Stimulated activated CD8-positive, alpha-beta memory T cell treated with anti-CD3 and anti-CD28 coated beads, Interleukin-7, amount 100 ng/mL, for 24 hours (primary cell): ENCODE data around the gene MMP12.

Experiments
- DNase-seq: peaks from one replicate; pipeline ENCODE4 v3.0.0-alpha.2; 2020; ENCODE audit warnings: low read depth

MMP12 gene

DNA sequence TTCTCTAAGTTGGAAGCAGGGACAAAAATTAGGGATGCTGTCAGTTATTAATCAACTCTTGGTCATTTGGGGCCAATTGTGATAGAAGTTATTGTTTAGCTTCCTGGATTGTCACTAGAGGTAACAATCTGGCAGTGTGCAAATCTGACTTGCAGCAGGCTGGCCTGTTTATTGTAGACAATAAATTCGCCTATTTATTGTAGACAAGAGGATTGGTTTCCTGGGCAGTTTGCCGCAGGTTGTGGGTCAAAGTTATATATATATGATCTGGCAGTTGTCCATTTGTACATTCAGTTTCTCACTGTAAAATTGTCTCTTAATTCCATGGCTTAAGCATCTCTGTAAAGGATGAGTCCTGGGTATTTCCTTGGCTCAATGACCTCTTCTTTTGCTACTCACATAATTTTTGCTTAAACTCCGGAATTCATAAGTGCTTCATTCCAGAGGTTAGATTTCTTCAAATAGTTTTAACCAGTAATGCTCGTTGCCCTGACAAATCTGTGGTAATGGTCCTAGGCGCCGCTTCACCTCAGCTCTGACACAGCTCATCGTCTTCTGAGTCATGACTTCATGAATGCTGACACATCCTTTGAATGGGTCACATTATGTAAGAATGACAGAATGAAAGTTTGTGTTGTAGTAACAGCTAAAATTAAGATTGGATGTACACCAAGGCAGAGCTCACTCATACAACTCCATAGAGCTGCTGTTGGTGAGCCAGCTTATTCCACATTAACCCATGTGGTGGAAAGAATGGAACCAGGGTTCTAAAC lies 23.6 kb downstream of the MMP12 start:
- no peak for DNase-seq

DNA sequence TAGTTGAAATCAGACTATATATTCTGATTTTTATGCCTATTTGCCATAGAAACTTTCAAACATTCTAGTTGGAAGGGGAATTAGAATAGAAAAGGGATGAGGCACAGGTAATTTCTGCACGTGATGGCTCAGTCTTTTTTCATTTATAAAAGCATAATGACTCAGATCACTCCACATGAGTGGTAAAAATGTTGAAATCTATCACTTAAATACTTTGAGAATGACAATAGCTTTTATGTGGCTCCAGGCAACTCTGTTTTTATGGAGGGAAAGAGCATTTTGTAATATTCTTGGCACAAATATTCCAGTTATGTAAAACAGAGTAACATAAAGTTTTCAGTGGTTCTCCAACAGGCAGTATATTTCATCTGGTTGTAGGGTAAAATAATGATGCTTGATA lies 25.5 kb downstream of the MMP12 start:
- DNase-seq: no peak

DNA sequence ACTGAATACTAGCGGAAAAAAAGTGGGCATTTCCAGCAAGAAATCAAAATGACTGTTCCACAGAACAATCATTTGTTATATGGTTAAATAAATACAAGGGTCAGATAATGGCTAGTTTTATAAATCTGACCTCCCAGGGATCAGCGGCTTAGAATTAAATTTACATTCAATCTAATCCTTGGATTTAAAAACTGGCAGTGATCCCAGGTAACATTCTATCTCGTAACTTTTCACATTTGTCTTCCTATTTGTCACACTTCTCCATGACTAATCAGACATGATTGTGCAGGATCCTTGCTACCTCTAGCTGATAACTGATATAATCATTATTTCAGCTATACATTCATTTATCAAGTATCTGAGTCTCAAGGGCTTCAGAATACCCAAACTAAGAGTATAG lies 28.5 kb downstream of the MMP12 start:
- DNase-seq: no peak

DNA sequence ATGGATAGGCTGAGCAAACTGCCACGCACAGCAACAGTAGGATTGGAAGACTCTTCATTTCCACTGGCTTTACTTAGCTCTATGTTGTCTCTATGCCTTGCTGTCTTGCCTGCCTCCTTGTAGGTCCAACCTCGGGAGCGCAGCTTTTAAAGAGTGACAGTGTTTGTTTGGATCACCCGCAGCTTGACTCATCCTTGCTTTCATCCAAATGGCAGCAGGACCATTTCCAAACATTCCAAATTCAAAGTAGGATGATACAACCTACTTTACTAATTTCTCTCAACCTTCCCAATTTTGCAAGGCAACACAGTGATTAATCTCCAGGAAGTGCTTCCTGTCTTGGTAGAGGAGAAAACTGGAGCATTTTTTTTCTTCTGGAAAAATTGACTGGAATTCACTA lies 31.3 kb downstream of the MMP12 start, which contains the start of gene MMP3:
Gene MMP3, minus strand, starts transcription at position 121 of the 400 bp plus-strand sequence. Its CDS starts 63 bp downstream, at position 58.
- DNase-seq: no peak

DNA sequence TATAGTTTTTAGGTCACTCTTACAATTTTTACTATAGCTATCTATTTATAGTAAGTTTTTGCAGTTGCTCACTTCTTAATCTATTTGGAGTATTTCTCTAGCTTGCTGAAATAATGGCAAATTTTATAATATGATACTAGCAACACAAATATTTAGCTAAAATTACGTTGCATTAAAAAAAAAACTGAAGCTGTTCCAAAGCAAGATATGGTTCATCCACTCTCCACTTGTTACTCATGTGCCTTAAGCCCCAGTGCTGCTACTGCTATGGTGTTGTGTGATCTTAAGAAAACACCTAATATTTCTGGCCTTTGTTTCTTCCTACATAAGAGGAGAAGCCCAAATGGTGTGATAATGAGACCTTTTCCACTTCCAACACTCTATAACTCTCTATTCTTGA lies 31.9 kb downstream of the MMP12 start:
- DNase-seq: no peak

DNA sequence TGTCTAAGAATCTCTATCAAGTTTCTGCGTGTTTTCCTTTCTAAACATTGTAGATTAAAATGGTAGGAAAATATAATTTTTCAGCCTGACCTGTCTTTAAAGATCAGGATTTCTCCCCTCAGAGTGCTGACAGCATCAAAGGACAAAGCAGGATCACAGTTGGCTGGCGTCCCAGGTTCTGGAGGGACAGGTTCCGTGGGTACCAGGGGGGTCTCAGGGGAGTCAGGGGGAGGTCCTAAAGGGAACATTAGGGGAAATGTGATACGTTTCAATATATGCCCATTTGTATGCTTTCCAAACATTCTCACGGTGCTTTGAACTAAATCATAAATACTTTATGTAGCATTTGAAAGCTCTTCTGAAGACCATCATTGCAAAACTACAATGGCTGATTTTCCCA lies 34.8 kb downstream of the MMP12 start:
- DNase-seq: no peak

DNA sequence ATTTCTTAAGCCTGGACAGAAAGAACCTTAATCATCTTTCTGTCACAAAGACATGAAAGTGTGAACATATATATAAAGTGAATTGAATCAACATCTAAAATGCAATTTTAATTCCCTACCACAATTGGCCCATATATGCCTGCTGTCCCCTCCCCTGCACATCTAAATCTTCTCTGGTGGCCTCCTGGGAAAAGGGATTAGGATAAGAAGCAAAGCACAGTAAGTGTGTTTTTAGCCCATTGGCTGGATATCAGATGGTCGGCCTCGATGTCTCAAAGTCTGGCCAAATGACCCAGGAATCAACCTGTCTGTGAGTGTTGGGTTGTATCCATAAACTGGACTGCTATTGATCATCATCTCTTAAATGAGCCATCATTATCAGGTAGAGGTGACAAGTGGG lies 37.1 kb downstream of the MMP12 start:
- DNase-seq: no peak

DNA sequence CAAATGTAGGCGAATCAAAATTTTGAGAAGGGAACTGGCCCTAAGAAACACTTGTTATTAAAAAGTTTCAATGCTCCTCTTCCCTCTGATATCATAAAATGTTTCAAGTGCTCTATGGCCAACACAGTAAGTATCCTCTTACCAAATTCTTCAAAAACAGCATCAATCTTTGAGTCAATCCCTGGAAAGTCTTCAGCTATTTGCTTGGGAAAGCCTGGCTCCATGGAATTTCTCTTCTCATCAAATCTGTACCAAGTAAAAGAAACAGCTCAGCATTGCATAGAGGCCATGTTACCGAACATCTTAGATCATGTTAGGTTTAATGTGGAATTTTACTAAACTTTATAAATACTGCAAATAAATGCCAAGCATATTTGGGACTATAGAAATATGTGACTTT lies 37.6 kb downstream of the MMP12 start:
- no peak for DNase-seq

DNA sequence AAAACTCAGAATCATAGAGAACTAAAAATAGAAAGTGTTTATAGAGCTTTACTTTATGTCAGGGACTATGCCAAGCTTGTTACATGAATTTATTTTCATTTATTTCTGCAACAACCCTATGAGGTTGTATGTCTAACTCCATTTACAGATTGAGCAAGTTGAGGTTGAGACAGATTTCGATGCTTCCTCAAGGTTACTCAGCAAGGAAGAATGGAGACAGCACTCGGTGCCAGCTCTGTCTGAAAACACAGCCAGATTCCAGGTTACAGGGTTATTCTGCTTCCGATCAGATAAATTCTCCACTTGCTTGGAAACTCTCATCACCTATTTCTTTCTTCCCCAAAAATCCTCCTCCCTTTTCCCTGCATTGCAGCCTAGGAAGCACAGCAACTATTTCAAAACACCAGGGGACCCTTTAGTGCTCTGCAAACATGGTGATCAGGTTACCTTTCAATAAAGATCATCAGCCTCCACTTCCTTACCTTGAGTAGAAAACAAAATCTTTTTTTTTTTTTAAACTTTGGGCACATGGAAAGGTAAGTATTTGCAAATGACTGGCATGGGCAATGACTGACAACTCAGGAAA lies 38.4 kb downstream of the MMP12 start:
- no peak for DNase-seq

DNA sequence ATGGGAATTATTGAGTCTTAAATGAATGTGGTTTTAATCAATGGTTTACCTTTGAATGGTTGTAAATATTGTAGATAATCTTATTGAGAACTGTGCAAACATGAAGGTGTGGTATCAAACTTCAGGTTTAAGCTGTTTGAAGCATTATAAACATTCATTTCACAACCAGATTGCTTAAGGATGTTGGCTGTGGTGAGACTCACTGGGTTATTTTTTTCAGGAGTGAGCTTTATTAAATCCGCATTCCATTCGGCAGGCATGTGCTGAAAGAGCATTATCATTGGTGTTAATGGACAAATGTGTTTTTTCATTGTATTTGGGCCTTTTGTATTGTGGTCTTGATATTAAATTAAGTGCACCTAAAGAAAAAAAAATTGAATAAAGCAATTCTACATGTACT lies 41.1 kb downstream of the MMP12 start:
- DNase-seq: no peak

DNA sequence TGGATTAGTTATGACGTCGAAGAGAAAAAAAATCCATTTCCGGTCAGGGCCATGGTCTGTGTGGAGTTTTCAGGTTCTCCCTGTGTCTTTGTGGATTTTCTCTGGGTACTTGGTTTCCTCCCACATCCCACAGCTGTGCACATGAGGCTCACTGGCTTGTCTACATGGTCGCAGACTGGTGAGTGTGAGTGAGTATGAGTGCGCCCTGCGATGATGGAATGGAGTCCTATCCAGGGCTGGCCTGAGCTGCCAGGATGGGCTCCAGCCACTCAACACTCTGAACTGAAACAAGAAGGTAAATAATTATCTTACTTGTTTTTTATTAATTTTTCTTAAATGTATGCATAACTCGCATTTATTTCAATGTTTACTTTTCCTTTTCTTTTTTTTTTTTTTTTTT lies 42.2 kb downstream of the MMP12 start:
- no peak for DNase-seq

DNA sequence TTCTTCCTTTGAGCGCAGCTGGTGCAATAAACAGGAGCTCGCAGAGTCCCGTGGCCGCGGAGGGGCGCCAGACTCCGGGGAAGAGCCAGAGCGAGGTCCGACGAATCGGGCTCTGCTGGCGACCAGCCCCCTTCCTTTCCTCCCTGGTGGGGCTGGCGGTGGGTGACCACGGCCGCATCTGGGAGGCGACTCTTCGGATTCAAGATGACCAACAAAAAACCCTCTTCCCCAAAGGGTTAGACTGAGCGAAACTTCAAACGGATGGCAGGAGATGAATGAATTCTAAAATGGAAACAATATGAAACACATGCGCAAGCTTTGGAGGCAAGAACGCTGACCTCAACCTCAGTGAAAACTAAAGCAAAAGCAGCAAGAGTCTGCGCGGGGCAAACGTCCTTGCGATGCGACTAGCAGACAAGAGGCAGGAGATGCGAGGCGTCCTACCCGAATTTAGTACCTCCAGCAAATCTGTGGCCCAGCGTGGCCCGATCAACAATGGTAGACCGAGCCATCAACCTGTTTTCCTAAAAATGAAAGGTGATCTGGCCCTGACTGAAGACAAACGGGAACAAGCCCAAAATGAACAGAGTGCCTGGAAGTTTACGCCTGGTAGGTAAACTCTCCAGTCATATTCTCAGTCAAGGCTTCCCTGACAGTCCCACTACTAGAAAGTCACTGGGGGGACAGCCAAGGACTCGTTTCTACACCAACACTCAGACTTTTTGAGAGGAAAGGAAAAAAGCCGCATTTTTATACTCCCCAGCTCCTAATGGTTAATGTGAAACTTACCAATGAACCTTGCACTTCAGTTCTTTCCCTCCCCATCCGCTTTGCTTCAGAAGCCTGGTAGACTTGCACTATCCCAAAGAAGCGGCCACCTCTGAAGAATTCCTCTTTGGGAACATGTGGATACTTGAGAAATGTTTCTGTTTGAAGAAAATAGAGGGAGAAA lies 43.0 kb downstream of the MMP12 start:
- DNase-seq: no peak

DNA sequence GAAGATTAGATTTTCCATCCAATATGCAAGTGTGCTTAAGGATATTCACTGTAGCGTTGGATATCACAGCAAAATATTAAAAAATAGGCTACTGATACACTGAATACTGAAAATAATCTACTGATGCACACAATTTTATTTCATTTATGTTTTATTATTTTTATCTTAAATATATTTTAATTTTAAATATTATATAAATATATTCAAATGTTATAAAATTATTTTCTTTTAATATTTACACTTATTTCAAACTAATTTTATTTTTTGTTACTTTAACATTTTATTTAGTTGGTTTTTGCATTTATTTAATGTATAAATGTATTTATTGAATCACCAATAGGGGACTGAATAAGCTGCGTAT lies 43.7 kb downstream of the MMP12 start:
- DNase-seq: no peak

DNA sequence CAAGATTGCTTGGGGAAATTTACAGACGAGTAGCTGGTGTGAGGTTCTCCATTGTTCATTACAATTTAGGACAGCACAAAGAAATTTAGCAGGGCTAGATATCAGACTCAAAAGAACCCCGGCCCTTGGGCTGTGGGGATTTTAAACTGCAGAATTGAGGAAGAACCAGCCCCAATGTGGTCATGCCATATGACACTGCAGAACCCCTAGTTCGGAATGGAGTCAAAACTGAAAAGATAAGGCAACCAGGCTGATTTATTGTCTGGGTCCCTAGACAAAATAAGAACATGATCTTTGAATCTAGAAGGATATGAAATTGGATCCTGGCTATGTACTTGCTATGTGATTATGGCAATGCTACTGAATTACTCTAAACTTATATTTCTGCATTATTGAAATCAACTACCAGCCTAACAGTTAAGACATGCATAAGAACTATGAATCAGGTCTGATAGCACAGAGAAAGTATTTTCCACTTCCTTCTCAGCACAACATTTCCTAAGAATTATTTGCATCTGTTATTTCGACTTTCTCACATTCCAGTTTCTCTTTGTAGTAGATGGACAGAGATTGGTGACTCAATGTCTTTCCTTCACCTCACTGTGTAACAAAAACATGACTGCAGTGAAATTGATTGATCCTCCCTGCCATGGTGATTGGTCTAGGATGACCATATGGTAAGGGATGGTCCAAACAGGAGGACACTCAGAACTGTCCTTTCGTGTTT lies 44.6 kb downstream of the MMP12 start:
- no peak for DNase-seq

DNA sequence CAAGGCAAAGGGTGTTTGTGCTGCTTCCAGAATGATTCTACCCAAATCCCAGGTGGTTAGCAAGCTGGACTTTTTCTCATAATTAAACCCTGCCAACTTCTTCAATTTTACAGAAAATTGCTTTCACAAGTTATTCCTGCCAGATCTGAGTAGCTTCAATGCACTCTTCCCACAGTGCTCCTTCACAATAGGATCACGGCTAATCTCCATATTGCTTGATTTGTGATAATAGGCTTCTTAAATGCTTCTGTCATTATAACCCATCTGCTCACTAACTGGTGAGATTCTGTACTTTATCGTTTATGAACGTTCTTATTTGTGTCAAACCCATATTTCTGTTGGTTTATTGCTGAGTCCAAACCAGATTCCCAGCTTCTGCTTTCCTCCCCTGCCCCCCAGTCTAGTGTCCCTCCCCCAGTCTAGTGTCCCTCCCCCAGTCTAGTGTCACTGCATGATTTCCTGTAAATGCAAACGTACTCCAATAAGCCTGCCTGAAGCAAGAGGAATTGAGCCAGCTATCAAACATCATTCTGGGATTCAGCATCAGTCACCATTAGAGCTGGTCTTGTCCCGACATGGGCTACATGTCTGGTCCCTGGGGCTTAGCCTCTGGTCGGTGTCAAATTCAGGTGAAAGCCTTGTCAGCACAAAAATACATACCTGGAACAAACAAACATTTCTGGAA lies 45.3 kb downstream of the MMP12 start:
- no peak for DNase-seq

DNA sequence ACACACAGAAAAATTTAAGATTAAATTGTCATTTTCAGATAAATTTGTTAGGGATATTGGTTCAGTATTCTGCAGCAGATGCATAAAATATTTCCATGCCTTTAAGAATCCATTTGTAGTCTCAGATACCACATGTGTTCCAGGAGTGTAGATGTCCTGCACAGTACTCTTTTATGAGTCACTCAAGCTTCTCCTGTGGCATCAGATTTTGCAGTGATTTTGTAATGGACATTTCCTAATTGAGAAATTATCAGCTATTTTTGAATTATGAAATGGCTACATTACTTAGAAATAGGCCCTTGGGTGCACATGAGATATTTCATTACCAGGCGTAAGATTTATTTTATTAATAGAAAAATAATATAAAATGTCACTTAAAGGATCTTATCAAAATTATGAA lies 50.2 kb downstream of the MMP12 start:
- no peak for DNase-seq

DNA sequence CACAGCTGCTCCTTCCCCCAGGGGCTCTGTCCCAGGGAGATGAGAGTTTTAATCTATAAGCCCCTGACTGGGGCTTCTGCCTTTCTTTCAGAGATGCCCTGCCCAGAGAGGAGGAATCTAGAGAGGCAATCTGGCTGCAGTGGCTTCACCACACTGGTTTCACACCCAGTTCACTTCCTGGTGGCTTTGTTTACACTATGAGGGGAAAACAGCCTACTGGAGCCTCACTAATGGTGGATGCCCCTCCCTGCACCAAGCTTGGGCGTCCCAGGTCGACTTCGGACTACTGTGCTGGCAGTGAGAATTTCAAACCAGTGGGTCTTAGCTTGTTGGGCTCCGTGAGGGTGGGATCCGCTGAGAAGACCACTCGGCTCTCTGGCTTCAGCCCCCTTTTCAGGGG lies 55.3 kb downstream of the MMP12 start:
- DNase-seq: no peak

DNA sequence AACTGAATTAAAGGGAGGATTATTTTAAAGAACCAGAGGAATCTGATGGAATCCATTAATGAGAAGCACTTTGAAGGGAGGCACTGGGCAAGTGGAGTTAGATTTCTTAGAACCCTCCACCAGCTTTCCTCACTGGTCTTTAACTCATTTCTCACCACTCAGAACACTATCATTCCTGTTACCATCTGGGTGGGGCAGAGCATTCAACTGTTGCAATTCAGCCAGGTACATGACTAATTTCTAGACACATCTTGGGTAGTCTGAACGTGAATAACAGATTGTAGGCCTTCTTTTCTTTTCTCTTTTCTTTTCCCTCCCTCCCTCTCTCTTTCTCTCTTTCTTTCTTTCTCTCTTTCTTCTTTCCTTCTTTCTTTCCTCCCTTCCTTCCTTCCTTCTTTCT lies 61.3 kb downstream of the MMP12 start:
- DNase-seq: no peak
